ENCODE measurements around the gene PXT1.
"Not testable (repeated sequence)": the region's sequence is repeated elsewhere in the genome, so short reads cannot be mapped to it uniquely, and the experiment has no call there.

GRCh38 chr6:36409718-36410117 is 32.9 kb downstream of the PXT1 start:
- not testable (repeated sequence) for TF ChIP-seq CTCF, EZH2phosphoT487 (IDR thresholded peaks at IDR 0.05)

Measured in neural progenitor cell (in vitro differentiated cells).